AG09319 (cell line): ENCODE measurements around the gene SLC66A2.
"Not testable (repeated sequence)": the region's sequence is repeated elsewhere in the genome, so short reads cannot be mapped to it uniquely, and the experiment has no call there.

Source experiments
- DNase-seq: peaks from one replicate; pipeline ENCODE4 v3.0.0-alpha.2; 2010; ENCODE audit warnings: low read depth; ENCODE audit errors: extremely low read depth
- CTCF ChIP-seq: IDR thresholded peaks from 2 replicates; pipeline ENCODE4 v1.5.1; 2011; ENCODE audit warnings: low read depth, mild to moderate bottlenecking, inconsistent platforms, low read length, moderate library complexity

SLC66A2 gene

GRCh38 chr18:79951545-79952455 lies at the start of gene SLC66A2:
SLC66A2 (minus strand) TSS chr18:79951653; CDS start chr18:79950926, 727 bp downstream.
- peak; percentile 61 for DNase-seq
- no peak for TF ChIP-seq CTCF

- DNase-seq, result no peak
- TF ChIP-seq CTCF, result no peak
Measured at GRCh38 chr18:80000877-80001276, 49.4 kb upstream of the SLC66A2 start.

- not testable (repeated sequence) for DNase-seq
Measured at GRCh38 chr18:79999701-80000100, 48.2 kb upstream of the SLC66A2 start.

GRCh38 chr18:79991494-79991893 lies 40.0 kb upstream of the SLC66A2 start:
- DNase-seq, result no peak
- TF ChIP-seq CTCF, result no peak

GRCh38 chr18:79989195-79989497 lies 37.7 kb upstream of the SLC66A2 start:
- TF ChIP-seq CTCF, result no peak
- DNase-seq, result no peak

- peak; percentile 63 for DNase-seq
- no peak for TF ChIP-seq CTCF
Measured at GRCh38 chr18:79988451-79989194, 37.2 kb upstream of the SLC66A2 start, which contains the start of gene TXNL4A. TXNL4A (minus strand) TSS chr18:79988563; CDS start chr18:79988392, 171 bp downstream.

GRCh38 chr18:79988071-79988450 lies 36.6 kb upstream of the SLC66A2 start:
- TF ChIP-seq CTCF, result peak; percentile 33
- DNase-seq, result no peak
